ENCODE results near the gene NLRP9.
"Not testable (repeated sequence)": the region's sequence is repeated elsewhere in the genome, so short reads cannot be mapped to it uniquely, and the experiment has no call there.

The NLRP9 gene

GRCh38 chr19:55738302-55738701, at the start of gene NLRP9:
NLRP9 (minus strand) TSS chr19:55738402; CDS start chr19:55738374, 28 bp downstream.
- FAIRE-seq, result no peak

GRCh38 chr19:55781112-55781511, 42.9 kb upstream of the NLRP9 start:
- FAIRE-seq, result no peak

GRCh38 chr19:55778331-55778730, 40.1 kb upstream of the NLRP9 start:
- FAIRE-seq, result no peak

- FAIRE-seq, result no peak
Observed at GRCh38 chr19:55777528-55777927, 39.3 kb upstream of the NLRP9 start.

GRCh38 chr19:55769632-55770031, 31.4 kb upstream of the NLRP9 start:
- not testable (repeated sequence) for FAIRE-seq

GRCh38 chr19:55768818-55769217, 30.6 kb upstream of the NLRP9 start, which contains the start of gene RFPL4AL1:
RFPL4AL1 (plus strand) TSS chr19:55769118; CDS start chr19:55771805, 2,687 bp downstream.
- FAIRE-seq, result peak; percentile 9

- no peak for FAIRE-seq
Observed at GRCh38 chr19:55766466-55766865, 28.3 kb upstream of the NLRP9 start.

GRCh38 chr19:55758797-55759196, 20.6 kb upstream of the NLRP9 start, which contains the start of gene RFPL4A:
RFPL4A (plus strand) TSS chr19:55759097; CDS start chr19:55761801, 2,704 bp downstream.
- FAIRE-seq, result not testable (repeated sequence)

- FAIRE-seq, result not testable (repeated sequence)
Observed at GRCh38 chr19:55756808-55757207, 18.6 kb upstream of the NLRP9 start.

GRCh38 chr19:55753401-55753800, 15.2 kb upstream of the NLRP9 start:
- no peak for FAIRE-seq

- no peak for FAIRE-seq
Observed at GRCh38 chr19:55750715-55751114, 12.5 kb upstream of the NLRP9 start.

- not testable (repeated sequence) for FAIRE-seq
Observed at GRCh38 chr19:55730378-55730777, 7.8 kb downstream of the NLRP9 start.

- FAIRE-seq, result no peak
Observed at GRCh38 chr19:55723491-55723890, 14.7 kb downstream of the NLRP9 start.

GRCh38 chr19:55720801-55721200, 17.4 kb downstream of the NLRP9 start:
- no peak for FAIRE-seq

- FAIRE-seq, result no peak
Observed at GRCh38 chr19:55720214-55720746, 17.9 kb downstream of the NLRP9 start.

- not testable (repeated sequence) for FAIRE-seq
Observed at GRCh38 chr19:55717879-55718711, 20.1 kb downstream of the NLRP9 start.

- FAIRE-seq, result no peak
Observed at GRCh38 chr19:55717251-55717650, 21.0 kb downstream of the NLRP9 start.

- FAIRE-seq, result no peak
Observed at GRCh38 chr19:55716531-55716930, 21.7 kb downstream of the NLRP9 start.

- FAIRE-seq, result no peak
Observed at GRCh38 chr19:55712804-55713631, 25.2 kb downstream of the NLRP9 start.

- no peak for FAIRE-seq
Observed at GRCh38 chr19:55711719-55712118, 26.5 kb downstream of the NLRP9 start.

- no peak for FAIRE-seq
Observed at GRCh38 chr19:55705972-55706371, 32.2 kb downstream of the NLRP9 start.

GRCh38 chr19:55704494-55705245, 33.5 kb downstream of the NLRP9 start:
- no peak for FAIRE-seq
